GM21825 (cell line): ENCODE measurements around the gene CHAT.
"Not testable (repeated sequence)": the region's sequence is repeated elsewhere in the genome, so short reads cannot be mapped to it uniquely, and the experiment has no call there.

Experiments used
- ATAC-seq: cut with Tn5 transposase; IDR thresholded peaks from one replicate; pipeline ENCODE4 v1.9.1; 2021; ENCODE audit warnings: mild to moderate bottlenecking, moderate library complexity; ENCODE audit not compliant: unreplicated experiment

CHAT gene

DNA sequence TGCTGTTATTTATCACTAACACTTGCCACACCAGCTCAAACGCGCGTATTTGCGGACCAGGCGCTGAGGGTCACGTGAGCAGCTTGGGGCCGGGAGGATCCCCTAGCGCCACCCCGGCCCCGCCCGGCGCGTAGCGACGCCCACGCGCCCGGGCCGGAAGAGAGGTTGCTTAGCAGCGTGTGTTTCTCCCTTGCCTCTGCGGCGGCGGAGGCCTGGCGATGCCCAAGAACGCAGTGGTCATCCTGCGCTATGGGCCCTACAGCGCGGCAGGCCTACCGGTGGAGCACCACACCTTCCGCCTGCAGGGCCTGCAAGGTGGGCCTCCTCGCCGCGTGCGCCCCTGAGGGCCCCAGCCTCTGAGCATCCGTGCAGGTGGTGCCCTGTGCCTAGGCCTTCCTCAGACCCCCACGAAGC, 65.7 kb downstream of the CHAT start, which contains the start of gene C10orf53:
TSS of gene C10orf53 (plus strand) at position 172 of the 414 bp plus-strand sequence. CDS start at position 219, 47 bp downstream.
- peak; percentile 75 for ATAC-seq

DNA sequence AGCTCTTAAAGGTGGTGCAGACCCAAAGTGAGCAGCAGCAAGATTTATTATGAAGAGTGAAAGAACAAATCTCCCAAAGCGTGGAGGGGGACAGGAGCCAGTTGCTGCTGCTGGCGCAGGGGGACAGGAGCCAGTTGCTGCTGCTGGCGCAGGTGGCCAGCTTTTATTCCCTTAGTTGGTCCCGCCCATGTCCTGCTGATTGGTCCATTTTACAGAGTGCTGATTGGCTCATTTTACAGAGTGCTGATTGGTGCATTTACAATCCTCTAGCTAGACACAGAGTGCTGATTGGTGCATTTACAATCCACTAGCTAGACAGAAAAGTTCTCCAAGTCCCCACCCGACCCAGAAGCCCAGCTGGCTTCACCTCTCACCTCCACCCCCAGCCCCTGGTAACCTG, 68.6 kb downstream of the CHAT start:
- ATAC-seq, result not testable (repeated sequence)

GRCh38 chr10:49682879-49683278, 69.0 kb downstream of the CHAT start:
- ATAC-seq, result no peak

GRCh38 chr10:49686651-49687050, 72.8 kb downstream of the CHAT start:
- ATAC-seq, result no peak

DNA sequence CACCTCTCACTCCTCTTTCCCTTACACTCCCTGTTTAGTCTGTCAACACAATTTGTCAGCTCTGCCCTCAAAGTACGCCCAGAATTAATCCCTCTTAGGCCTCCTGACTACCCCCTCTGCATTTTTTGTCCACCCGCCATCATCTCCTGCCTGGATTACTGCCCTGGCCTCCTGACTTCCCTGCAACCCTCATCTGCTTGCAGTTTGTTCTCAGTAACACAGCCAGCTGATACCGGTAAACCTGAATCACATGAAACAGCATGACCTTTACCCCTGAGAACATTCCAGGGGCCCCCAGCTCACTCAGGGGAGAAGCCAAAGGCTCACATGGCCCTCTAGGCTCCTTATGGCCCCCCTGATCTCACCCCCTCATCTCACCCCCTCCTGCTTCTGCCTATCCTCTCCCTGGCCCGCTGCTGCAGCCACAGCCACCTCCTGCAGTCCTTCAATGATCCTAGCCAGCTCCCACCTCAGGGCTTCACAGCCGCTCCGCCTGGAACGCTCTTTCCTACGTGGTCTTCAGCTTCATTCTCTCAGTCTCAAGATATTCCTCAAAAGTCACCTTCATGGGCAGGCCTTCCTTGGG, 74.5 kb downstream of the CHAT start:
- ATAC-seq, result no peak

DNA sequence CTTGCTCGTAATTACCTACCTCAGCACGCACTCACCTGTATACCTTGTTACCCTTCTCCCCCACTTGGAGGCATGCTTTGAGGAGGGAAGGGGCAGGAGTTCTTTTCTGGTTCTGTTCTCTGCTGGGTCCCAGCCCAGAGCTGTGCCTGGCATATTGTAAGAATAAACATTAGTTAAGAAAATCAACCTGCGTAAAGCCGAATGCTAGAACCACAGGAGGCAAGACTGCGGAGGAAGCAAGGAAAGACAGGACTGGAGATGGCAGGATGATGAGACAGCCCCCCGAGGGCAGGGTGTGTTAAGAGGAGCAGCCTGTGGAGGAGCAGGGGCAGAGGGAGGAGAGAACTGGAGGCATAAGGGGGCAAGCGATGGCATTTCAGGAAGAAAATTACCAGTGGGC, 75.1 kb downstream of the CHAT start:
- no peak for ATAC-seq

DNA sequence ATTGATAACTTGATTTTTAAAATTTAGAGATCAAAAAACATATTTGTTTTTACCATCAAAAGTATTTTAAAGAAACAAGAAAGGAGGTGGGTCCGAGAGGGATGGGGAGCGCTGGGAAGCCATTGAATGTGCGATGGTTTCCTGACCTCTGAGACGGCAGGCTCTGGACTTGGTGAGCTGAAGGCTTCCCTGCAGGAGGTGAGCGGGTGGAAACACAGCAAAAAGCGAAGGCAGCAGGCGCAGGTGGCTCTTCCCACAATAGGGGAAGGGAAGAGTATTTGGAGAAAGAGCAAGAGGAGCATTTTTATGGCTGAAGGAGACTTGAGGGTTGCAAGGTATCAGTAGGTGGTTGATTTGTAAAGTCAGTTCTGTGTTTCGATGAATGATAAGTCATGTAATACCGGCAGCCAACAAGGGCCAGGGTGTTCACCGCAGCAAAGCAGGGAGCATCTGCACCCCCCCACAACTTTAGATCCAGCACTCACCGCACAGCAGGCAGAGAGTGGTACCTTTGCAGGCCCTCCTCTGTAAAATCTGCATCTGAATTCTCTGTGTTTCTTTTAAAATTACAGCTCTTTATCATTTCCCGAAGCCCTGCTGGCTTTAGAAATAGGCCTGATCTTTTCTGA, 76.2 kb downstream of the CHAT start:
- no peak for ATAC-seq

GRCh38 chr10:49690698-49691356, 77.0 kb downstream of the CHAT start:
- ATAC-seq, result no peak

- no peak for ATAC-seq
Measured at GRCh38 chr10:49691588-49691987, 77.8 kb downstream of the CHAT start.

DNA sequence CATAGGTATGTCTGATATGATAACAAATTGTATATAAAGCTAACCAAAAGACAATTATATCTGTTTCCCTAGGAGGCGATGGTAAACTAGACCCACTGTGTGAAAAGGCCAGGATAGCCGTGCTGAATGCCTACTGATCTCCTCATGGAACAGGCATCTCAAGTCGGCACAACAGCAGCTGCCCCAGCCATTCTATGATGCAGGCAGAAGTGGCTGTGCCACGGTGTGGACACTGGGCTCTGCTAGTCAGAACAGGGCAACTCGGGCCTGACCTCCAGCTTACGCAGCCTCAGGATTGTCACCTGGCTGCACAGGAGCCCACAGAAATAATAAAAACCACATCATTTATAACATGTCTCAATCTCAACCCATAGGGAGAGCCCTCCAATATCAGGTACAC, 80.6 kb downstream of the CHAT start:
- ATAC-seq, result no peak

- no peak for ATAC-seq
Measured at GRCh38 chr10:49696311-49696710, 82.5 kb downstream of the CHAT start.

DNA sequence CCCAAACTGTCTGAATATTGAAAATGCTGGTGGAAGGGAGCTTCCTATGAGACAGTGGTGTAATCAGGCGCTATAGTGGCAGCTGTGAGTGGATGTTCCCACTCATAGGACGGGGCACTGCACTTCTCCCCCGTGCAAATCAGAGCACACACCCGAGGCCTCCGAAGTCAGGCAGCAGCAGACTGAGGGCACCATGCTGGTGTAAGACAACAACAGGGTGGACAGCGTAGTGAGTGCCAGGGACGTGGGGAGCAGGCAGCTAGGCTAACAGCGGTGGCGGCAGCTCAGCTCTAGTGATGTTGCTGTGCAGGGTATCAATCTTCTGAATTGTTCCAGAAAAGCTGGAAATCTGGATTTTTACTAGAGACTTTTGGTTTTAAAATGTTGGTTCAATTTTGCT, 84.8 kb downstream of the CHAT start:
- ATAC-seq, result no peak

DNA sequence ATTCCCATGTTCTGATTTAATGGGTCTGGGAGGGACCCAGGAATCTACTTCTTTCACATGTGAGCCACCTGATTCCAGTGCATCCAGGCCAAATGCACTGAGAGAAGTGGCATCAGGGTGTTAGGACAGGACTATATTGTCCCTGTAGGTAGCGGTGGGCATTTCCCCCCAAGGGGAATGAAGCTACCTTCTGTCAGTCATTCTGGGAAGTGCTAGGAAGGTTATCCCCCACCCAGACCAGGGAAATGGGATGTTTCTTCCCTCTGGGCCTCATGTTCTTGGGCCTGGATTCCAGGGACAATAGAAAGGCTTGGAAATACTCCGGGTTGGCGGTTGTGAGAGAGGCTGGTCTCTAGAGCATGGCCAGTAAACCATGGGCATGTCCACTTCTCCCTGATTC, 86.4 kb downstream of the CHAT start:
- no peak for ATAC-seq

- no peak for ATAC-seq
Measured at GRCh38 chr10:49700997-49701396, 87.2 kb downstream of the CHAT start.

DNA sequence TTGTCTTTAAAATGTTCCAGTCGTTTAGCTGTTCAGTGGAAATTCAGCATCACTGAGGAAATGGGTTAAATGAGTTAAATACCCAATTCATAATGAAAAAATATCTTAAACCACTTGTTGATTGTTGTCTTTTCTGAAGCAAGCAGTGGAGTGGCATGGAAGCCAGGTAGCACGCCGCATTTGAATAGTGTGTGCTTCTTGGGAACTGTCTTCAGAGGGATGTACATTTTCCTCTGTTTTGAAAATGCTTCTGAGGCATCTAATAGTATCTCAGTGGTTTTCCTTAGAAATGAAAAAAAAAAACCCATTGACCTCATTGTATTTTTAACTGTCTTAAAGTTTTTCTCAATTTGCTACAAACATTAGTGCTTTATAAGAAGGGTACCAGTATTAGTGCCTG, 93.7 kb downstream of the CHAT start:
- no peak for ATAC-seq

- ATAC-seq, result no peak
Measured at GRCh38 chr10:49709934-49710333, 96.1 kb downstream of the CHAT start.

- ATAC-seq, result no peak
Measured at GRCh38 chr10:49710966-49711365, 97.1 kb downstream of the CHAT start.

DNA sequence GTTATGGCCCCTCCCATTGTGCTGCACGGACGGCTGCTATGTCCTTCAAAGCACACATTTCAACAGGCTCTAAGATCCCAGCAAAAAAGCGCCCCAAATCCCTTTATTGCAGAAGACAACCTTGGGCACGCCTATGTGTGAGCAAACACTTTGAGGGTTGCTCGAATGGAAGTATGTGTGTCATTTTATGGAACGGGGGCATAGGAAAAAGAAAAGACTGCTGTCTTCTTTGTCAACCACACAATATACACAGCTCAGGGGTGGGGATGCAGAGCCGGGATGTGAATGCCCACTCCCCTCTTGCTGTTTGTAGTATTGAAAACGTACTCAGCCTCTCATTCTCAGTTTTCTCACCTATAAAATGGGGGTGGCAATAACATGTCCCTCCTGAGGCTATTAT, 97.6 kb downstream of the CHAT start:
- no peak for ATAC-seq

DNA sequence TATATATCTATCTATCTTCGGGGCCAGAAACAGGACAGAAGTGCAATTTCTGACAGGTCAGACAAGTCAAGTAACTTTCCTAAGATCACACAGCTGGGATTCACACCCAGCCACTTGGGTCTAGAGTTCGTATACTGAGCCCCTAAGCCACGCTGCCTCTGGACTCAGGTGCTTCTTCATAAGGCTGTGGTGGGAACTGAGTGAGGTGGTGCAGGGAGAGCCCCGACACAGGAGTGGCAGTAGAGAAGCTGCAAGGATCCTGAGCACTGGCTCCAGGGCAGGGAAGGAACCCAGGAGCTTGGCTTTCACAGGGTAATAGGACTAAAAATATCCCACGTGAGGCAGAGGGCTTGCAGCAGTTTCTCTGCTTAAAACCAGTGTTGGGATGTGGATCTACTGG, 99.4 kb downstream of the CHAT start:
- ATAC-seq, result no peak
